HFF-Myc (cell line): Measurements from ENCODE around the gene ADCY4.

Source experiments
- DNase-seq: peaks from one replicate; pipeline ENCODE4 v3.0.0-alpha.2; 2011; ENCODE audit warnings: low read depth; ENCODE audit errors: extremely low read depth
- H3K4me3 ChIP-seq: replicated peaks from 2 replicates; pipeline ENCODE4 v1.5.1; 2011; ENCODE audit warnings: low read depth, mild to moderate bottlenecking, control low read depth, low read length
- TF ChIP-seq, protein P1 (sequence below): IDR thresholded peaks from 2 replicates; pipeline ENCODE4 v1.5.1; 2012; ENCODE audit warnings: mild to moderate bottlenecking, low read depth, low read length, control low read depth; ENCODE audit errors: missing control alignments

ADCY4 gene

DNA sequence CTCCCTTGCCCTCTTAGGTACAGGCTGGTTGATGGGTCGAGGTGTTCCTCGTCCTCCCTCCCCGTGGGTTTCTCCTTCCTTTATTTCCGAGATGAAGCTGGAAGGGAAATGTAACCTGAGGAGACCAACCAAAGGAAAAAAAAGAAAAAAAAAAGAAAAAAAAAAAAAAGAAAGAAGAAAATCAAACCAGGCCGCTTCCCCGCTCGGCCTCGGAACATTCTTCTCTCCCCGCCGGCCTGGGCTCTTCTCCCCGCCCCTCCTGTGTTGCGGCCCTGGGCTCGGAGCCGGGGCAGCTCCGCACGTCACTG lies 31.5 kb upstream of the ADCY4 start:
- TF ChIP-seq, protein P1, sequence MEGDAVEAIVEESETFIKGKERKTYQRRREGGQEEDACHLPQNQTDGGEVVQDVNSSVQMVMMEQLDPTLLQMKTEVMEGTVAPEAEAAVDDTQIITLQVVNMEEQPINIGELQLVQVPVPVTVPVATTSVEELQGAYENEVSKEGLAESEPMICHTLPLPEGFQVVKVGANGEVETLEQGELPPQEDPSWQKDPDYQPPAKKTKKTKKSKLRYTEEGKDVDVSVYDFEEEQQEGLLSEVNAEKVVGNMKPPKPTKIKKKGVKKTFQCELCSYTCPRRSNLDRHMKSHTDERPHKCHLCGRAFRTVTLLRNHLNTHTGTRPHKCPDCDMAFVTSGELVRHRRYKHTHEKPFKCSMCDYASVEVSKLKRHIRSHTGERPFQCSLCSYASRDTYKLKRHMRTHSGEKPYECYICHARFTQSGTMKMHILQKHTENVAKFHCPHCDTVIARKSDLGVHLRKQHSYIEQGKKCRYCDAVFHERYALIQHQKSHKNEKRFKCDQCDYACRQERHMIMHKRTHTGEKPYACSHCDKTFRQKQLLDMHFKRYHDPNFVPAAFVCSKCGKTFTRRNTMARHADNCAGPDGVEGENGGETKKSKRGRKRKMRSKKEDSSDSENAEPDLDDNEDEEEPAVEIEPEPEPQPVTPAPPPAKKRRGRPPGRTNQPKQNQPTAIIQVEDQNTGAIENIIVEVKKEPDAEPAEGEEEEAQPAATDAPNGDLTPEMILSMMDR, result no peak
- DNase-seq, result peak; percentile 48
- H3K4me3 ChIP-seq, result peak overlapping the region; percentile 94

GRCh38 chr14:24365600-24366412 lies 30.9 kb upstream of the ADCY4 start:
- TF ChIP-seq, protein P1, result peak; percentile 85
- DNase-seq, result peak; percentile 76
- H3K4me3 ChIP-seq, result peak overlapping the region; percentile 94

DNA sequence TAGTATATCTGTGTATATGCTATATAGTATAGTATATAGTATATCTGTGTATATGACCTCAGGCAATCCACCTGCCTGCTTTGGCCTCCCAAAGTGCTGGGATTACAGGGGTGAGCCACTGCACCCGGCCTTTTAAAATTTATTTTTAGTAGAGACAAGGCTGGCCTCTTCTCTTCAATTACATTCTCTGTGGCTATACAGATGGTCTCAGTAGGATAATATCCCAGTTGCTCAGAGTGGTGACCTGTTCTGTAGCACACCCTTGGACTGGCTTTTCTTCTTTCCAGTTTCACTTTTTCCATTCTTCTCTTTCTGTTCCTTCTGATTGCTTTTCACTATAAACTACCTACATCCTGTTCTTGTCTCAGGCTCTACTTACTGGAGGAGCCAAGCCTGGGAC lies 30.0 kb upstream of the ADCY4 start:
- no peak overlapping the region for H3K4me3 ChIP-seq
- TF ChIP-seq, protein P1, result no peak
- no peak for DNase-seq

DNA sequence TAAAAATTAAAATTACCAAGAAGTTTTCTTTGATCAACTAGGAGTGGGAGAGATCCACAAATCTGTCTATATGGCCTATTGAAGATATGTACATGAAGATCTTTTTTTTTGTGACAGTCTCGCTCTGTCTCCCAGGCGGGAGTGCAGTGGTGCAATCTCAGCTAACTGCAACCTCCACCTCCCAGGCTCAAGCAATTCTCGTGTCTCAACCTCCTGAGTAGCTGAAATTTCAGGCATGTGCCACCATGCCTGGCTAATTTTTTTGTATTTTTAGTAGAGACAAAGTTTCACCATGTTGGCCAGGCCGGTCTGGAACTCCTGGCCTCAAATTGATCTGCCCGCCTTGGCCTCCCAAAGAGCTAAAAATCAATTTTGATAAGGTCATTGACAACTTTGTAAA lies 28.5 kb upstream of the ADCY4 start:
- DNase-seq, result no peak
- TF ChIP-seq, protein P1, result no peak
- H3K4me3 ChIP-seq, result no peak overlapping the region

DNA sequence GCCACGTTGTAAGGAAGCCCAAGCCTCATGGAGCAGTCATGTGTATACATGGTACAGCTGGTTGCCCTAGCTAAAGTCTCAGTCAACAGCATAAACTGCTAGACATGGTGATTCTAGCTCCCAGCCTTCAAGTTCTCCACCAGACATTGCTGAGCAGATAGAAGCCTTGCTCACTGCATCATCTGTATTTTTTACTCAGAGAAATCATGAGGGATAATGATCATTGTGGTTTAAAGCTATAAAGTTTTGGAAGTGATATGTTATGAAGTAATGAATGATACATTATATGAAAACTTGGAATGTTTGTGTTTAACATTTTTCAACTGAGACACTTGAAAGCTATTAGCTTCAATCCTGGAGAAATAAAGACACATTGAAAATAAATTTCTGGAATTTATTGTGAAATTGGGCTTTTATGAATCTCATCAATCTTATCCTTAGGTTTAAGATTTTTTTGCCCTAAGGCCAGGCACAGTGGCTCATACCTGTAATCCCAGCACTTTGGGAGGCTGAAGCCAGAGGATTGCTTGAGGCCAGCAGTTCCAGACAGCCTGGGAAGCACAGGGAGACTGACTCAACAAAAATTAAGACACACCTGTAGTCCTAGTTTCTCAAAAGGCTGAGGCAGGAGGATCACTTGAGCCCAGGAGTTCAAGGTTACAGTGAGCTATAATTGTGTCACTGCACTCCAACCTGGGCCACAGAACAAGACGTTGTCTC lies 27.5 kb upstream of the ADCY4 start:
- DNase-seq, result no peak
- TF ChIP-seq, protein P1, result no peak
- no peak overlapping the region for H3K4me3 ChIP-seq

DNA sequence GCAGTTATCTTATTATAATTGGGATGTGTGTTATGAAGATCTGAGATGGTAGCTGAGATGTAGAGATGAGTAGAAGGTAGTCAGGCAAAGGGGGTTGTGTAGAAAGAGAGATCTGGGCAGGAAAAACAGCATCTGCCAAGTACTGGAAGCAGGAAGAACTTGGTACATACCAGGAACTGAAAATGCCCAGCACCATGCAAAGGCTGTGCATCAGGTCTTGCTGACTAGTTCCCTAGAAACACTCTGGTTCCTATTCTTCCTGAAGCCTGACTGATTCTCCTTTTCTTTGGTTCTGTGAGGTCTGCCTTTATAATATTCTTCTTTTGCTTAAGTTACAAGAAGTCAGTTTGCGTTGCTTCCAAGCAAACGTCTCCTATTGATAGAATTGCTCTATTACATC lies 26.5 kb upstream of the ADCY4 start:
- no peak overlapping the region for H3K4me3 ChIP-seq

More for the DNA sequence above, 26.5 kb upstream of the ADCY4 start:
- DNase-seq, result no peak
- TF ChIP-seq, protein P1, result no peak
